Stimulated activated CD4-positive, alpha-beta T cell treated with anti-CD3 and anti-CD28 coated beads, Interleukin-12 subunit alpha, Interleukin-12 subunit beta, amount 100 ng/mL, for 24 hours (primary cell): Measurements from ENCODE around the gene KMT2D.

Experiments used
- DNase-seq, 2 experiments: peaks; one replicate each; pipeline ENCODE4 v3.0.0-alpha.2; 2020; ENCODE audit warnings: low read depth in 2 of 2

The KMT2D gene

DNA sequence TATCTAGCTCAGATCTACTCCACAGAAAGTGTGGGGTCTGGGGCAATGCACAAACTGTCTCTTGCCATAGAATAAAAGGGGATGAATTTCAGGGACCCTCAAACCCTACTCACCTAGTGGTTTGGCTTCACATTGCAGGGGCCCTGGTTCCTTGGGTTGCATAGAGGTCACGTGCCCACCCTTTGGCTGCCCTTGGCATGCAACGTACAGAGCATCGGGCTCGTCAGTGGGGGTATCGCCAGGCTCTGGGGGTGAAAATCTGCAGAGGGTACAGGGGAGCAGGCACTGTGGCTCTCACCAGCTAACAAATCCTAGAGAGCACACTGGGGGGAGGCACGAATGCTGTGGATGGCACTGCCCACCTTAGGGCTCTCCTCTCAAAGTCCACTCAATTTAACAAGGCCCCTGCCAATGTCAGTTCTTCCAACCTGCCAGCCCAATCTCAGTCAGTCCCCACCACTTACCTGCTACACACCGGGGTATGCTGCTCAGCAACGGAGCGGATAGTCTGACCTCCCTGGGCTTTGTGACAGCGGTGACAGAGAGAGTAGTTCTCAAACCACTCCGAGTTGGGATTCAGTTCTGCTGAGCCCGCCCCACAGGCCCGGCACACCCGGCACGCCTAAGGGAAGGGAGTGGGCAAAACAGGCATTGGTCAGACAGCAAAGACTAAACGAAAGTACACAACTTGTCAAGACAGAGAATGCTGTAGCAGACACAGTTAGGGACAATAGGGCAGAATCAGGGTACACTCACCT lies 8.0 kb downstream of the KMT2D start:
- no peak for DNase-seq

DNA sequence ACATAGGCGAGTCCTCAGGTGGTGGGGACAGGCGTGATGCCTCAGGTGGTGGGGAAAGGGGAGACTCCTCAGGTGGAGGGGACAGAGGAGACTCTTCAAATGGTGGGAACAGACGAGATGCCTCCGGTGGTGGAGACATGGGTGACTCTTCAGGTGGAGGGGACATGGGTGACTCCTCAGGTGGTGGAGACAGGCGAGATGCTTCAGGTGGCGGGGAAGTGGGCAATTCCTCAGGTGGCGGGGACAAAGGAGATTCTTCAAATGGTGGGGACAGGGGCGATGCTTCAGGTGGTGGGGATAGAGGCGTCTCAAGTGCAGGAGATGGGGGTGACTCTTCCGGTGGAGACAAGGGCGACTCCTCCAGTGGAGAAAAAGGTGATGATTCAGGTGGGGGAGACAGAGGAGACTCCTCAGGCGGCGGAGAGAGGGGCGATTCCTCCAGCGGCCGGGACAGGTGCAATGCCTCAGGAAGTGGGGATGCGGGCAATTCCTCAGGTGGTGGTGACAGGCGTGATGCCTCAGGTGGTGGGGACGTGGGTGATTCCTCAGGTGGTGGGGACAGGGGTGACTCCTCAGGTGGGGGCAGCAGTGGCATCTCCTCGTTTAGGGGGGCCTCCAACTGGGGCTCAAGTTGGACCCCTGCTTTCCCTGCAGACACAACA lies 8.7 kb downstream of the KMT2D start:
- DNase-seq: no peak

DNA sequence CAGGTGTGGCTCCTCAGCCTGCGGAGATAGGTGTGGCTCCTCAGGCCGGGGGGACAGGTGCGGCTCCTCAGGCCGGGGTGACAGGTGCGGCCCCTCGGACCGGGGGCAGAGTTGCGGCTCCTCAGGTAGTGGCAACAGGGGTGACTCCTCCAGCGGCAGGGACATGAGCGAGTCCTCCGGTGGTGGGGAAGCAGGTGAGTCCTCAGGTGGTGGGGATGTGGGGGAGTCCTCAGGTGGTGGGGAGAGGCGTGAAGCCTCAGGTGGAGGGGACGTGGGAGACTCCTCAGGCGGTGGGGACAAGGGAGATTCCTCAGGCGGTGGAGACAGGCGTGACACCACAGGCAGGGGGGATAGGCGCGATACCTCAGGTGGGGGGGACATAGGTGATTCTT lies 9.2 kb downstream of the KMT2D start:
- DNase-seq: no peak

DNA sequence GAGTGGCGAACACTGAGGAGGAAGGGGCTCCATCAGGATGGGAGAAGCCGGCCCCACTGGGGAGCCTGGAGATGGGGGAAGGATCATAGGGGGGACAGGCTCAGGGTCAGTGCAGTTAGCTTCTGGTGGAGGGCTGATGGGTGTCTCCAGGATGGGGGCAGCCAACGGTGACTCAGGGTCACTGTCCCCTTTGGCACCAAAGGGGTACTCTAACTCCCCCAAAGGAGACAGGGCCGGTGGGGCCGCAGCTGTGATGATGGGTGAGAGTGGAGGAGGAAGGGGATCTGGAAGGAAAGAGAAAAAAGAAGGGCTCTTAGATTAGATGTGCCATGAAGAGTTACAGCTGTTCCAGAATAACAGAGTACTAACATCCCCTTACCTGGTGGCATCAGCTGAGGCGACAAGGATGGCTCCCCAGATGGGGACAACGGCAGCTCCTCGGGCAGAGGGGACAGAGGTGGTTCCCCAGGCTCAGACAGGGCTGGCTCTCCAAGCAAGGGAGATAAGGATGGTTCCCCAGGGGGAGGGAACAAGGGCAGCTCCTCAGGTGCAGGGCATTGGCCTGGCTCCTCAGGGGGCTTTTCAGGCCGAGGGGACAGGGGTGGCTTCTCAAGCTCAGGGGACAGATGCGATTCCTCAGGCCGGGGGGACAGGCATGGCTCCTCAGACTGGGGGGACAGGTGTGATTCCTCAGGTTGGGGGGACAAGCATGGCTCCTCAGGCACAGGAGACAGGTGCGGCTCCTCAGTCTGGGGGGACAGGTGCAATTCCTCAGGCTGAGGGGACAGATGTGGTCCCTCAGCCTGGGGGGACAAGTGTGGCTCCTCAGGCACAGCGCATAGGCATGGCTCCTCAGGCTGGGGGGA lies 9.9 kb downstream of the KMT2D start:
- DNase-seq: no peak

DNA sequence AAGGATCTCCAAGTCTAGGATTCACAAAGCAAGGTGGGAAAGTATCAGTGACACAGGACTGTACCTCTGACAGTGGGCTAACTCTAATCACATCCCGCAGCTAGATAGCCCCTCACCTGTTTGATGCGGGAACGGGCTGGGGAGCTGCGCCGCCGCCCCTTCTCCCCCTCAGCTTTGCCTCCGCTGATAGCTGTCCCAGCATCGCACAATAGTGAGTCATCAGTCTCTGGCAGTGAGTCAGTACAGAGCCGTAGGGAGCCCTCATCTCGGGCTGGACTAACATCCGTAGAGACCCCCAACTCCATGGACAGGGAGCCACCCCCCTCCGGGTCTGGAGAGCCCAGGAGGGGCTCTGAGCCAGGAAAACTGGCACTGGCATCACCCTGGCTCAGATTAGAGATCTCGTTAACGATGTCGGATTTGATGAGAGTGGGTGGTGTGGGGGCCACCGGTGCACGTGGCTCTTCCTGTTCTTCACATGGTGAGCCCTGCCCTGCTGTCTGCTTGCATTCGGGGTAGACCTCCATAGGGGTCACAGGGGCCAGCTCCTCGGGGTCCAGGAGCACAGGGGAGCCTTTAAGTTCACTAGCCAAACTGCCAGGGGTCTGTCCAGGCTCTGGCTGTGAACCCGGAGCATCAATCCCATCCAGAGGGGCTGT lies 10.9 kb downstream of the KMT2D start:
- DNase-seq: no peak

DNA sequence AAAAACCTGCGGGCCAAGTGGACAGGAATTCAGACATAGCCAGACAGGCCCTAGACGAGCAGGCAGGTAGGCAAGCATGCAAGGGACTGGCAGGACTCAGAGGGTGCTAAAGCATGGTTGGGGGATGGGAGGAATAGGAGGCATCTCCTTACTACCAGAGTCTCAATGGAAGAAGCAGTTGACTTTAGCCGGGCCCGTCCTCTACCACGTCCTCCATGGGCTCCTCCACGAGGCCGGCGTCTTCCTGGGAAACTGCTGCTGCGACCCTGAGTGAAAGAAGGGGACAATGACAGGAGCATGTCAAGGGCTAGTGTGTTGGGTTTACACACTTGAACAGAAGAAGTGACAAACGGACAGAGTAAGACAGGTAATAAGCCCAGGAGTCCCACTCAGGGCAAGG lies 11.6 kb downstream of the KMT2D start:
- no peak for DNase-seq

DNA sequence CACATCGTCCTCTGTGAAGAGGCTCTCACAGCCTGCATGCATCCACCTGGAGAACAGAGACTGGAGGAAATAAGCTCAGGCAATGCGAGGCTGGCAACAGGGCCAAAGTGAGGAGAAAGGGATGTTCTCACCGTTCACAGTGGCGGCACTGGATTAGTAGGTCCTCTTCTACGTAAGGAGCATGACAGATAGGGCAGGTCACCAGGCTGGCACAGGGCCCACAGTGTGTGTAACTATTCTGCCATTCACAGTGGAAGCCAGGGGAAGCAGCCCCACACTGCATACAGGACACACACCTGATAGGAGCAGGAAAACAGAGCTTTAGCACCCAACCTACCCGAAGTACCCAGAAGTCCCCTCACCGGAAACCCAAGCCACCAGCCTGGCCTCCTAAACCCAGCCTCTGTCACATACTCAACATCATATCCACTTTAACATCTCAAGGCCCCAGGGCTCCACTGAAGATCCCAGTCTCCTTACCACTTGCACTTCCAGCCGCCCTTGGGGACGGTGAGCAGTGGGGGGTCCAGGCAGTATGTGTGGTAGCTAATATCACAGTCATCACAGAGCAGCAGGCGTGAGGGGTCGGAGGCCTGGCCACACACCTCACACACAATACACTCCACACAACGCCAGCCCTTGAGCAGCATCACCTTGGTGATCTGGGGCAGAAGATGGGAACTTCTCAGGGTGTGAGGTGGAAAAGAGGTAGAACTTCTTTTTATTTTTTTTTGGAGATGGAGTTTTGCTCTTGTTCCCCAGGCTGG lies 14.3 kb downstream of the KMT2D start:
- no peak for DNase-seq

DNA sequence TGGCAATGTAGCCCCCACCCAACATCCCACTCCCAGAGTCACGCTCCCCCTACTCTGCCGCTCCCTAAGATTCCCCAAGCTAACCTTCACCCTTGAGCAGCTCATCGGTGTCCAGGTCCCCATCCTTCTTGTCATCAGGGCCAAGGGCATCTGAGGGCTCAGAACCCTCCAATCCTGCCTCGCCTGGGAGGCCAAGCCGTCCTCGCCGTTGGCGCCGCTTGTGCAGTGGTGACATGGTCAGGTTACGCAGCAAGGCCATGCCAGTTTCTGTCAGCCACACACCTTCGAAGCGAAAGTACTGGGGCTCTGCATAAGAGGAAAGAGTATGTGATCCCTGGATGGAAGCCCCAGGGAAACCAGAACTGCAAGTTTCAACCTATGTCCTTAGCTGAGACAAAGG lies 15.9 kb downstream of the KMT2D start:
- no peak for DNase-seq

DNA sequence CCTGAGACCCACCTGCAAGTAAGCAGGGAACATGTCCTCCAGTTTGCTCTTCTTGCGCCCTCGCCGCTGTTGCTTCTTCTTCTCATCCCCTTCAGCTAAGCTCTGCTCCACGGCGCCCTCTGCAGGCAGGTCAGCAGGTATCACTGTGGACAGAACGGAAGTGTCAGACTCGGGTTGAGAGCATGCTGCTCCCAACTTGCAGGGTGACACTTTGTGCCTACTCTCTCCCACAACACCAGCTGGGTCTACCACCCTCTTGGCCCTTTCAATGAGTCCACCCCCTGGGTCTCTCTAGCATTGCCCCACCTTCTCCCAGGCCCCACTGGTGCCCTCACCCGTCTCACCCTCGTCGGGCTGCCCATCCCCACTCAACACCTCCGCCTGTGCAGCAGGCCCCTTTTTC lies 16.7 kb downstream of the KMT2D start:
- DNase-seq: peak; percentile 43 to 76

DNA sequence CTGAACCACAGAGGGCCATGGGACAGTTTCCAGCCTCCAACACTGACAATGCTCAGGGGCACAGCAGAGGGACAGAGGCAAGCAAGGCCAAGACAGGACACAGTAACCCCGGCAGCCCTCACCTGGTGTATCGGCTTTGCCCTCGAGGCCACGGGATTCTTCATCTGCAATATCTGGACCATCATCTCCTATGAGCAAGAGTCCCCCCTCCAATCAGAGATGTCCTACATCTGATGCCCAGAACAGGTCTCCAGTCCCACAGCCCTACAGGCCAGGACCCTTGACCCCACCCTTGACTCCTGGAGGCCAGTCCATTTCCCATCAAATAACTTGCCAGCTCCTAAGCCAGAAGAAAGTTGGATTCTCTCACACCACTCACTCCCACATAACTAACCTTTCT lies 17.4 kb downstream of the KMT2D start:
- no peak for DNase-seq

DNA sequence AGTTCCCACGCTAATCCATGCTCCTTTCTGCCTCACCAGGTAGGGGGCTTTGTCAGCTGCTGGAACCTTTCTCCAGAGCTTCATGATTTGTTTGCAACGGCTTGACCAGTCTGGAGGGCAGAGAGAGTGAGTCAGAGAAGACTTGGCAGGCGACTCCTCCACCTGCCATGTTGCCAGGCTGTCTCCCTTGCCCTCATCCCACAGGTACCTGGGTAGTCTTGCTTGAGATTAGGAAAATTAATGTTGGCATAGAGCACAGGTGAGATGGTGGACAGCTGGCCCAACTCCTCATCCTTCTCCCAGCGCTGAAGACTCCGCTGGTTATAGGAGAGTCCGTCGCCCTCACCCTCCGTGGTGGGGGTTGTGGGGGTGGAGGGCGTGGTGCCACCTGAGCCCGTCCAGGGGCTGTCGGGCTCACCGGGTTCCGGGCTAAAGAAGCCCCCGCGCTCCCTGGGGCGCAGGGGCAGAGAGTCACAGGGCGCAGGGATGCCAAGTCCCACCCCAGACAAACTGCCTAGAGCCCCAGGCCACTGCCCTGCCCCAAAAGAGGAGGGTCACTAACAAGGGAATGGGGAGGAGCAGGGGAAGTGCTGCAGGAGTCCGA lies 18.6 kb downstream of the KMT2D start:
- no peak for DNase-seq

DNA sequence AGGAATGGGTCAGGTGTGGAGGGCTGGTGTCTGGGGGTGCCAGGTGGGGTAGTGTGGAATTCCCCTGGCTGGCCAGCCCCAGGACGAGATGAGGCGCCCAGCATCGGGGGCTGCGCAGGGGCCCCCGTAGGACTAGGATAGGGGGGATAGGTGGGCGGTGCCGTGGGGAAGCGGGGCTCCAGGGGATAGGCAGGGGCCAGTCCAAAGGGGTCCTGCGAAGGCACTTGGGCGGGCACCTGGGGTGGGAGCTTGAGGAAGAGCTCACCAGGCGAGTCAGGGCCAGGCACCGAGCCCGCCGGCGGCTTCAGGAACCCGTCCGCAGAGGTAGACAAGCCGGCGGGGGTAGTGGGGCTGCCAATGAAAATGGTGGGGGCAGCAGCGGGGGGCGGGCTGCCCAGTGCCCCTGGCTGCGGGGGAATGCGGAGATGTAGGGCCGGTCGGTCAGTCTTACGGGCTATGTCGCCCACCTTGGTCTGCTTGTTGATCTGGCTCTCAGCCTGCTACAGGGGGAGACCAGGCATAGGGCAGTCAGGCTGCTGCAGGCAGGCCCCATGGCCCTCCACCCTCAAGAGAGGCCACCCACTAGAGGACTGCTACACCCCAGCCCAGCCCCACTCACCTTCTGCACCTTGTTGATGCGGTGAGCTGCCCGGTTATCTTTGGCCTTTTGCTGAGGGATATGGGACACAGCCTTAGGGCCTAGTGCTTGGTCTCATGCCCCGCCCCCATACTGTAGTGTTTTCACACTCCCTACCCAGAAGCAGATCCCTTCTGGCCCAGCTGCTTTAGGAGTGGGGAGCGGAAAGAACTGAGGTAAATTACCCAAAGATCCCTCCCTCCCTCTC lies 19.3 kb downstream of the KMT2D start:
- no peak for DNase-seq

DNA sequence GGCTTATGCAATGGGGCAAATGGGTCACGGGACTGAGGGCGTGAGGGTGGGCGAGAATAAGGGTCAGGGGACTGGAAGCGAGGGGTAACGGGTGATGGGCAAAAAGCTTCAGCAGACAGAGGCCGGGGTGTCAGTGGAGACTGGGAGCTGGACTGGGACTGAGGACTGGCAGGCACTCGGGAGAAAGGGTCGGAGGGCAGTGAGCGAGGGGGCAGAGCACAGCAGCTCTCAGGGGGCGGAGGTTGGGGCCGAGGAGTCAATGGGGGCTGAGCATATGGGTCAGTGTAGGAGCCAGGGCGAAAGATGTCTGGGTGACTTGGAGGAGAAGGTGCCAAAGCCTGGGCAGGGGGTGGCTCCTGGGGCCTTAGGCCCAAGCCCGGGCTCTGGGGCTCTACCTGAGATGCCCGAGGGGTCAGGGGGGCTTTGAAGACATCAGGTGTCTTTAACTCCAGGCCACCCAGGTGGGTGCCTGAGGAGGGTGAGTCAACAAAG lies 20.2 kb downstream of the KMT2D start:
- no peak for DNase-seq

DNA sequence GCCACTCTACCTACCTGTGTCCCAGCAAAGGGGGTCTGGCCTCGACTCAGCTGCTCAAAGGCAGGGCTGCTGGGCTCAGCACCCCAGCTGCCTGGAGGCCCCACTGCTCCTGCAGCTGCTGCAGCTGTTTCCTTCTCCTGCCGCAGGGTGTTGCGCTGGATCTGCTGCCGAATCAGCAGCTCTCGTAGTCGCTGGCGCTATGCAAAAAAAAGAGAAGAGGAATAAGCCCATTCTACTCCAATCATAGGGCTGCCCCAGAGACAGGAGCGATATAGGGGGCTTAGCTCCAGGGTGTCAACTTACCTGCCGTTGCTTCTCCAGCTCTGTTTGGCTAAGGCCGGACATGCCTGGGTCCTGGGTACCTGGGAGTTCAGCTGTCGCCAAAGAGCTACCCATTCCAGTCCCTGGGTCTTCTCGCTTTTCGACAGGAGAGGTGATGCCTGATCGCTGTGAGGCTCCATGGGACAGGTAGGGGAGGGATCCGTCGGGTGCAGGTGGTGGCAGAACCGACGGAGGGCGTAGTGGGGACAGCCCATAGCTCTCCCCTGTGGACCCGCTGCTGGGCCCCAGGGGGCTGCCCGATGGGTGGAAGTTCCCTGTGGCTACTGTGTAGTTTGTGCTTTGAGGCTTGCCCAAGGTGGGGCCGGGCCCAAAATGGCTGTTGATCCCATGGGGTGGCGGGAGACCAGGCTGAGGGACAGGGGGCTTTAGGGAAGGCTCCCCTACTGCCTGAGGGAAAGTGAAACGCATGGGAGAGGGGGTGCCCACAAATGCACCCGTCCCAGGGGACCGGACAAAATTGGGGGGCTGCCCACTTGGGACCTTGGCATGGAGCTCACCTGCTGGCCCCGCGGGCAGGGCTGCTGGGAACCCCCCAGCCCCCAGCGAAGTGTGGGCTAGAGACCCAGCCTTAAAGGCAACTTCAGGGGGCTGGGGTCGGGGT lies 20.9 kb downstream of the KMT2D start:
- no peak for DNase-seq

DNA sequence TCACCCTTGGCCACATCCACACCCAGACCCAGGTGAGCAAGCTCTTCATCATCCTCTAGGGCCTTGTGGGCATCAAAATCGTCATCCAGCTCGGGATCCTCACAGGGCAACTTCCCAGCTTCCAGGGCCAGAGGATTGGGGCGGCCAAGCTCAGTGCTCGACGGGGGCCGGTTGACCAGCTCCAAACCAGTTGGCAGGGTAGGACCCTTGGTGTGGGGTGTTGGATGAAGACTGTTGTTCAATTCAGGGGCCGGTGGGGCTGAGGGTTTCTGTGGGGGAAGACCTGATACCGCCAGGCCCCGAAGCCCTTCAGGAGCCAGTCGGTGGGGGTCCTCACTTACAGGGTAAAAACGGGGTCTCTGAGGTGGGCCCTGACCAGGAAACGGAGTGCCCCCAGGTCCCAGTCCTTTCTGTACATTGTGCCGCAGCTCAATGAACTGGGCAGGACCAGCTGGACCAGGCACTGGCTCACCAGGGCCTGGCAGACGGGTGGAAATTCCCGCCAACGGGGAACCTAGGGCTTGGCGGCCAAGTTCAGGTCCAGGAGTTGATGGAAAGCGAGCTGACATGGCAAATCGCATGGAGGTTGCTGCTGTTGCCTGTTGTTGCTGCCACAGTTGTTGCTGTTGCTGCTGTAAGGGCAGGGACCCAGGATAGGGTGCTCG lies 22.2 kb downstream of the KMT2D start:
- DNase-seq: no peak

DNA sequence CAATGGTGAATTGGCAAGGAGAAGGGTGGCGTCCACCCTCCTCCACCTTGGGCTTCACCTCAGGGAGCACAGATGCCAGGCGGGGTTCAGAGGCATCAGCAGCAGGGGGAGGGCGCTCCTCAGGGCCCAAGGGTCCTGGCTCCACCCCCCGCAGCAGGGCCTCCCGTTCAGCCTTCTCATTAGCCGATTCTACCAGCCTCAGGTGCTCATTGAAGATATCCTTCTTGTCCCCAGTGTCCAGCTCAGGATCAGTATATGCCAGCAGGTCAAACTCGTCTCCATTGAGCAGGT lies 22.7 kb downstream of the KMT2D start:
- DNase-seq: no peak

DNA sequence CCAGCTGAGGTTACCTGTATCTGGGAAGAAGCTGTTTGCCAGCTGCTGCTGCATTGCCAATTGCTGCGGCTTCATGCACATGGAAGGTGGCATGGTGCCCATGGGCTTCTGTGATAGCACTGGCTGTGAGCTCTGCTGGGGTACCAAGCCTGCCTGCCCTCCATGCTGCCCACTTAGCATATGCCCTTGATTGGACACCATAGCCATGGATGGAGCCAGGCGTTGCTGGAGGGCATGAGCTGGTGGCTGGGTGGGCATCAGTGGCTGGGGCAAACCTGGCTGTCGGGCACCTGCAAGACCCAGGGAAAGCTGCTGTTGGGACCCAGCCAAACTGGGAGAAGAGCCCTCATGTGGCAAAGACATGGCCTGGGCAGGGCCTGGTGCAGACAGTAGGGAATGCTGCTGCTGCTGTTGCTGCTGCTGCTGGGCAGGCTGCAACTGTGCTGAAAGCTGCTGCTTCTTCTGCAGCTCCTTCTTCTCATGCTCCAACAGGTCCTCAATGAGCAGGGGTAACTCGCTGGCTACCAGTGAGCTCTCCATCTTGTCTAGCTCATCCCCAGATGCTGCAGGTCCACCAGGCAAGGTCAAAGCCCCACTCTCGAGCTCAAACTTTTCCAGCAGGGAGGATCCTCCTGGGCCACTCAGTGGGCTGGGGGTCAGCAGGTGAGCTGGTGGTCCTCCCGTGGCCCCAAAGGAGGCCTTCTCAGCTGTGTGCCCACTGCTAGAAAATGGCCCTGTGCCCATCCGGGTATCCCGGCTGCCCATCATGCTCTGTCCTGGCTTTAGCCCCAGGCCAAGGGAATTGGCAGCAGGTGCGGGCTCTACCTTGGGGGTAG lies 23.3 kb downstream of the KMT2D start:
- DNase-seq: no peak

DNA sequence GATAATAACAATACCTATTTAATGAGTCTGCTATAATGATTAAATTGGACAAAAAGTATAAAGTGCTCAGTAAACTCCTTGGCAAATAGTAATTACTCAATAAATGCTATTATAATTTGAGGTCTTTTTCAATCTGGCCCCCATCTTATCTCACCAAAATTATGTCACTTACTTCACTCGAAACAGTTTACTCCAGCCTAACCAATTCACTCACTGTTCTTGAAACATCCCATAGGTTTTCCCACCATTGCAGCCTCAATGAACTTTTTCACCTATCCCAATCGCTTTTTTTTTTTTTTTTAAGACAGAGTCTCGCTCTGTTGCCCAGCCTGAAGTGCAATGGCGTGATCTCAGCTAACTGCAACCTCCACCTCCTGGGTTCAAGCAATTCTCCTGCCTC lies 24.6 kb downstream of the KMT2D start:
- no peak for DNase-seq
